Endothelial cell of umbilical vein (primary cell): Measurements from ENCODE around the gene RPGR. TPM values are rescaled to one million over a fixed set of nuclear protein-coding genes. Genes with fewer than 3 reads are reported as not detected.

Experiments used
- BruUV-seq: library from RNA; stranded (reverse); fragments of 400-500 nt; replicated peaks from 2 replicates; lab custom pipeline; 2021; lab: Mats Ljungman, UMichigan
- CTCF ChIA-PET: fragments of 300-600, 350-600 bp; sonication (Branson Sonifier 250); formaldehyde crosslinking; loops from one replicate; lab custom pipeline; 2021; ENCODE audit warnings: antibody characterized with exemption, inconsistent platforms; lab: Charles Lee
- POLR2A ChIA-PET: fragments of 300-600, 350-600 bp; sonication (Branson Sonifier 250); formaldehyde crosslinking; loops from one replicate; lab custom pipeline; 2021; ENCODE audit warnings: antibody characterized with exemption, inconsistent platforms; lab: Charles Lee
- DNase-seq: peaks from one replicate; pipeline ENCODE4 v3.0.0-alpha.2; 2011; ENCODE audit warnings: low read depth, low spot score
- FAIRE-seq: peaks from 2 replicates; lab custom pipeline; 2011; peaks lifted over from hg19 to GRCh38; lab: Jason Lieb, UNC
- H2AFZ ChIP-seq: 2 replicates; pipeline ENCODE4 v1.6.0; 2012; ENCODE audit warnings: low read depth, low read length, control low read depth, inconsistent platforms
- H3K27ac ChIP-seq: 2 replicates; pipeline ENCODE4 v1.5.1; 2011; ENCODE audit warnings: low read depth, mild to moderate bottlenecking, control low read depth, low read length, moderate library complexity; ENCODE audit not compliant: insufficient read depth
- H3K27me3 ChIP-seq, 2 experiments: 2 replicates each; pipeline versions ENCODE4 v1.6.0 to v1.6.1; 2011; ENCODE audit warnings: low read length in 2 of 2, mixed read lengths in 1 of 2; ENCODE audit not compliant: control insufficient read depth in 2 of 2, insufficient read depth in 2 of 2
- H3K36me3 ChIP-seq, 2 experiments: 2 replicates in 1 of 2; 3 replicates in 1 of 2; pipeline ENCODE4 v1.5.1; 2011; ENCODE audit warnings: low read length in 2 of 2, mild to moderate bottlenecking in 1 of 2, moderate library complexity in 1 of 2; ENCODE audit not compliant: control insufficient read depth in 2 of 2, insufficient read depth in 2 of 2; ENCODE audit errors: extremely low read depth in 1 of 2
- H3K4me1 ChIP-seq: 3 replicates; pipeline ENCODE4 v1.5.1; 2011; ENCODE audit warnings: mild to moderate bottlenecking, low read length; ENCODE audit not compliant: control insufficient read depth, insufficient read depth; ENCODE audit errors: extremely low read depth
- H3K4me2 ChIP-seq: 2 replicates; pipeline ENCODE4 v1.6.1; 2011; ENCODE audit warnings: low read length, control low read depth, mixed read lengths; ENCODE audit not compliant: insufficient read depth
- H3K4me3 ChIP-seq, 3 experiments: fragments of 200-600 bp in 1 of 3; sonication (generic), shearing (Covaris generic) in 1 of 3; replicated peaks in 1 of 3; 2 replicates each; pipeline ENCODE4 v1.5.1; 2011 to 2016; ENCODE audit warnings: control low read depth in 3 of 3, low read length in 3 of 3, mild to moderate bottlenecking in 2 of 3, inconsistent platforms in 1 of 3, low read depth in 1 of 3, moderate library complexity in 1 of 3; ENCODE audit not compliant: insufficient read depth in 1 of 3
- H3K79me2 ChIP-seq: 2 replicates; pipeline ENCODE4 v1.6.0; 2012; ENCODE audit warnings: low read length, inconsistent platforms; ENCODE audit not compliant: control insufficient read depth, insufficient read depth
- H3K9ac ChIP-seq: replicated peaks from 2 replicates; pipeline ENCODE3; 2011; ENCODE audit warnings: low read length, control low read depth; ENCODE audit not compliant: insufficient read depth; ENCODE audit errors: extremely low read depth
- H3K9me1 ChIP-seq: replicated peaks from 3 replicates; pipeline ENCODE4 v1.6.0; 2011; ENCODE audit warnings: mild to moderate bottlenecking, low read length; ENCODE audit not compliant: control insufficient read depth, insufficient read depth; ENCODE audit errors: extremely low read depth
- H3K9me3 ChIP-seq: replicated peaks from 2 replicates; pipeline ENCODE4 v1.5.1; 2012; ENCODE audit warnings: low read length, inconsistent platforms; ENCODE audit not compliant: control insufficient read depth, insufficient read depth
- H4K20me1 ChIP-seq: replicated peaks from 2 replicates; pipeline ENCODE3; 2011; ENCODE audit warnings: mild to moderate bottlenecking, low read length; ENCODE audit not compliant: control insufficient read depth, insufficient read depth; ENCODE audit errors: extremely low read depth
- EZH2 ChIP-seq: IDR thresholded peaks from 2 replicates; pipeline ENCODE4 v1.6.1; 2012; ENCODE audit warnings: borderline replicate concordance, low read depth, mild to moderate bottlenecking, moderate library complexity, low read length, inconsistent platforms; ENCODE audit not compliant: severe bottlenecking
- FOS ChIP-seq: IDR thresholded peaks from 2 replicates; pipeline ENCODE4 v1.6.1; 2011; ENCODE audit warnings: mild to moderate bottlenecking, low read length, moderate library complexity, borderline replicate concordance; ENCODE audit not compliant: insufficient read depth
- GATA2 ChIP-seq: IDR thresholded peaks from 2 replicates; pipeline ENCODE4 v1.7.0; 2011; ENCODE audit warnings: low read depth, mild to moderate bottlenecking, moderate library complexity, mixed read lengths, low read length; ENCODE audit not compliant: insufficient read length, insufficient read depth
- JUN ChIP-seq: IDR thresholded peaks from 2 replicates; pipeline ENCODE4 v1.6.1; 2011; ENCODE audit warnings: borderline replicate concordance, low read depth; ENCODE audit not compliant: insufficient read length, insufficient read depth
- MYC ChIP-seq: IDR thresholded peaks from one replicate; pipeline ENCODE4 v1.6.1; 2011; ENCODE audit warnings: mild to moderate bottlenecking, low read depth, low read length
- POLR2A ChIP-seq: IDR thresholded peaks from 2 replicates; pipeline ENCODE4 v1.6.1; 2012; ENCODE audit warnings: low read depth, mild to moderate bottlenecking, control low read depth, low read length
- POLR2AphosphoS5 ChIP-seq: IDR thresholded peaks from 2 replicates; pipeline ENCODE4 v1.6.1; 2012; ENCODE audit warnings: low read depth, mild to moderate bottlenecking, control low read depth, low read length, moderate library complexity; ENCODE audit not compliant: insufficient read depth
- dilution Hi-C: fragments of 300-500 bp; cut with MboI; formaldehyde crosslinking; loops from one replicate; pipeline ENCODE4 v1.15.0; 2019; ENCODE audit warnings: low sequenced_read_pairs; ENCODE audit not compliant: extremely low pct_ligation_motif_present
- intact Hi-C: fragments of 100-400 bp; cut with micrococcal nuclease; formaldehyde crosslinking; loops from one replicate; pipeline ENCODE4 v1.10.0; 2022
- polyA plus RNA-seq, 4 experiments: library from polyadenylated mRNA; depleted of rRNA in 3 of 4; stranded (reverse) in 3 of 4; unstranded in 1 of 4; fragments of >200 nt; gene quantifications; 2 replicates each; pipeline versions ENCODE4 v1.2.1 to v1.2.3, GENCODE V29; 2011 to 2012; ENCODE audit warnings: missing spikeins in 1 of 4
- total RNA-seq: library from RNA; stranded (reverse); gene quantifications from 2 replicates; pipeline ENCODE4 v1.2.3, GENCODE V29; 2021
- TF ChIP-seq, protein P1 (sequence below): IDR thresholded peaks from 2 replicates; pipeline ENCODE4 v1.6.1; 2011; ENCODE audit not compliant: insufficient read depth, insufficient read length
- TF ChIP-seq, protein P2 (sequence below), 2 donors: IDR thresholded peaks; 1 replicate in 1 of 2; 2 replicates in 1 of 2; pipeline ENCODE4 v1.5.1; 2011; ENCODE audit warnings: low read length in 2 of 2, mild to moderate bottlenecking in 2 of 2, moderate library complexity in 2 of 2, control low read depth in 1 of 2, inconsistent platforms in 1 of 2, low read depth in 1 of 2; ENCODE audit not compliant: insufficient read depth in 1 of 2; ENCODE audit errors: extremely low read depth in 1 of 2

The RPGR gene
- total and polyA plus RNA-seq, 2 donors (not counting 3 experiments of a cell fraction or from before 2014, with no cell fraction given) = 2.7 to 24.0 TPM

DNA sequence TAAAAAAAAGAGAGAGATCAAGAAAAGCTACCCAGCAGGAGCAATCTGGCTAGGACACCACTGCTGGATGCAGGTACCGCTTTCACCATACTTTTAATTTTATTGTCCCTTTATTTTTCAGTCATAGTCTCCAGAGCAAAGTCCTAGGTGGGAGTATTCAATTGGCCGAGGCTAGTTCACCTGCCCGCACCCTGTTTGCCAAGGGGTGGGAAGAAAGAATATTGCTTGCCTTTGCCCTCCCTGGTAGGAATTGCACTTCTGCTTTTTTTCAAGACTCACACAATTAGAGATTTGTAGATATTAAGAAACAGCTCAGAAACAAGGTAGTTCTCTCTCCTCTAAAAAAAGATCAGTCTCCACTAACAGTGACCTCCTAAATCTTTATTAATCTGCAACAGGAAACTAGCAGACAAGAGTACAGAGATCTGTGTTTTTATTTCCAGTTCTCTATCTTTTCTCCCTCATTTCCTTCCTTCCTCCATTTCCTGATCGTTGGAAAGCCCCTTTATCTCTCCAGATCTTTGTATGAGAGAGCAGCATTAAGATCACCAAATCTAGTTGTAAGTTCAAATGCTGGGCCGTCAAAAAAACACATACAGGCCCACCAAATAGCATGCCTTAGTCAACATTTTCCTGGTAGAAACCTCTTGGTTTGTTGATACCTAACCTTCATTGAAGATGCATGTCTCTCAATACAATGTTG, 9.4 kb upstream of the RPGR start:
- Histone ChIP-seq H3K36me3 (no peaks in the 10 kb centered on the region), H3K9ac (no peak overlapping the region), H2AFZ (no peak overlapping the region), H3K4me3 (no peak overlapping the region), H3K4me2 (no peak overlapping the region), H3K27me3 (no peaks in the 10 kb centered on the region), H3K9me3 (no peaks in the 10 kb centered on the region), H3K9me1 (no peaks in the 10 kb centered on the region), H3K27ac (no peak overlapping the region), H3K79me2 (no peaks in the 10 kb centered on the region), H4K20me1 (no peaks in the 10 kb centered on the region), H3K4me1 (peaks cover 5% of the 10 kb centered on the region)
- dilution Hi-C loops = no loop called here
- no peak for TF ChIP-seq MYC
- no peak for TF ChIP-seq EZH2
- no peak for TF ChIP-seq POLR2AphosphoS5
- TF ChIP-seq, protein P1, sequence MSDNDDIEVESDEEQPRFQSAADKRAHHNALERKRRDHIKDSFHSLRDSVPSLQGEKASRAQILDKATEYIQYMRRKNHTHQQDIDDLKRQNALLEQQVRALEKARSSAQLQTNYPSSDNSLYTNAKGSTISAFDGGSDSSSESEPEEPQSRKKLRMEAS = no peak
- peak; percentile 60 for TF ChIP-seq GATA2
- no peak for TF ChIP-seq FOS
- peak; percentile 49 for FAIRE-seq
- peak; percentile 22 for DNase-seq
- intact Hi-C loops = loop anchor here (5.0 to 10.0 kb wide), 2 partner anchors 288 to 316 kb away; no protein-coding TSS in a partner anchor
- ChIA-PET POLR2A (no interaction called here), CTCF (interaction anchor here (0.7 to 2.7 kb wide), 5 partner anchors 9 to 319 kb away, joined by 3 to 29 read pairs (median 12); partner anchors contain the start of gene RPGR)
- BruUV-seq = no TSS peak

DNA sequence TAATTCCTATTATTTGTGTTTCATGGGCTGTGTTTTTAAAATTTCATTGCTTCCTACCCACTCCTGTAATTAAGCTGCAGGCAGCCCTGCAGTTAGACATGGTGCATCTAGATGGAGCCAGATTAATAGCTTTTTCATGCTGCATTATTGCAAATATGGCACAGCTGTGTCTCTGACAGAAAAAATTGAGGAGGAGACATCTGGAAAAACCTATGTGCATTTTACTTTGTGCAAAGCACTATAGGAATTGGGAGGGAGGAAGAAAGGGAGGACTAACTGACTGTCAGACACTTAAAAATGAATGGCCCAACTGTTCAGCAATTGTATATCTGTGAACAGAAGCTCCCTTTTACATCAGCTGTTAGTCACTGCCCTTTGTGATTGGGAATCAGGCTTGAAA, 8.1 kb upstream of the RPGR start:
- H2AFZ ChIP-seq = no peak overlapping the region
- H3K36me3 ChIP-seq = no peaks in the 10 kb centered on the region
- dilution Hi-C loops = no loop called here
- DNase-seq (no peak), FAIRE-seq (peak; percentile 18)
- H3K4me2 ChIP-seq = no peak overlapping the region
- no TSS peak for BruUV-seq
- TF ChIP-seq POLR2A = no peak
- no peak for TF ChIP-seq JUN
- no peak for TF ChIP-seq MYC
- TF ChIP-seq GATA2 = no peak
- TF ChIP-seq FOS = no peak
- TF ChIP-seq, protein P1 = no peak
- no peak for TF ChIP-seq EZH2
- TF ChIP-seq, protein P2, sequence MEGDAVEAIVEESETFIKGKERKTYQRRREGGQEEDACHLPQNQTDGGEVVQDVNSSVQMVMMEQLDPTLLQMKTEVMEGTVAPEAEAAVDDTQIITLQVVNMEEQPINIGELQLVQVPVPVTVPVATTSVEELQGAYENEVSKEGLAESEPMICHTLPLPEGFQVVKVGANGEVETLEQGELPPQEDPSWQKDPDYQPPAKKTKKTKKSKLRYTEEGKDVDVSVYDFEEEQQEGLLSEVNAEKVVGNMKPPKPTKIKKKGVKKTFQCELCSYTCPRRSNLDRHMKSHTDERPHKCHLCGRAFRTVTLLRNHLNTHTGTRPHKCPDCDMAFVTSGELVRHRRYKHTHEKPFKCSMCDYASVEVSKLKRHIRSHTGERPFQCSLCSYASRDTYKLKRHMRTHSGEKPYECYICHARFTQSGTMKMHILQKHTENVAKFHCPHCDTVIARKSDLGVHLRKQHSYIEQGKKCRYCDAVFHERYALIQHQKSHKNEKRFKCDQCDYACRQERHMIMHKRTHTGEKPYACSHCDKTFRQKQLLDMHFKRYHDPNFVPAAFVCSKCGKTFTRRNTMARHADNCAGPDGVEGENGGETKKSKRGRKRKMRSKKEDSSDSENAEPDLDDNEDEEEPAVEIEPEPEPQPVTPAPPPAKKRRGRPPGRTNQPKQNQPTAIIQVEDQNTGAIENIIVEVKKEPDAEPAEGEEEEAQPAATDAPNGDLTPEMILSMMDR (IDR thresholded peaks at IDR 0.05; ENCODE audit: extremely low read depth in 1 of 2, insufficient read depth in 1 of 2, low read depth in 1 of 2, low read length in 2 of 2) = peak in 1 of 2 donors; percentile 27
- ChIA-PET CTCF (interaction anchor here (0.9 to 2.7 kb wide), 12 partner anchors 8 to 321 kb away, joined by 3 to 29 read pairs (median 6); partner anchors contain the start of gene RPGR), POLR2A (no interaction called here)
- no peaks in the 10 kb centered on the region for H3K79me2 ChIP-seq
- peaks cover 5% of the 10 kb centered on the region for H3K4me1 ChIP-seq
- intact Hi-C loops = loop anchor here (5.0 to 10.0 kb wide), 2 partner anchors 289 to 317 kb away; no protein-coding TSS in a partner anchor
- no peak overlapping the region for H3K4me3 ChIP-seq
- no peaks in the 10 kb centered on the region for H3K27me3 ChIP-seq
- no peak overlapping the region for H3K27ac ChIP-seq
- no peaks in the 10 kb centered on the region for H4K20me1 ChIP-seq
- no peaks in the 10 kb centered on the region for H3K9me1 ChIP-seq
- no peaks in the 10 kb centered on the region for H3K9me3 ChIP-seq
- no peak overlapping the region for H3K9ac ChIP-seq
